Neuronal stem cell (in vitro differentiated cells): ENCODE results near the gene MED13L.

Experiments
- DNase-seq: peaks from one replicate; pipeline ENCODE4 v3.0.0-alpha.2; 2013; ENCODE audit warnings: low spot score
- H2AFZ ChIP-seq: one replicate; pipeline ENCODE4 v1.6.1; 2013; ENCODE audit warnings: mild to moderate bottlenecking, low read length, inconsistent platforms
- H2AK5ac ChIP-seq: 2 replicates; pipeline ENCODE4 v1.6.1; 2013; ENCODE audit warnings: low read depth, mild to moderate bottlenecking, inconsistent platforms, low read length, moderate library complexity, mixed read lengths
- H2BK120ac ChIP-seq: 2 replicates; pipeline ENCODE4 v1.6.1; 2013; ENCODE audit warnings: low read depth, mild to moderate bottlenecking, inconsistent platforms, low read length, moderate library complexity, mixed read lengths
- H2BK12ac ChIP-seq: one replicate; pipeline ENCODE4 v1.6.1; 2013; ENCODE audit warnings: low read length, inconsistent platforms
- H2BK15ac ChIP-seq: 2 replicates; pipeline ENCODE4 v1.6.1; 2013; ENCODE audit warnings: mild to moderate bottlenecking, low read length, inconsistent platforms, mixed read lengths
- H2BK5ac ChIP-seq: one replicate; pipeline ENCODE4 v1.6.1; 2013; ENCODE audit warnings: inconsistent platforms, mild to moderate bottlenecking, low read length, moderate library complexity
- H3K14ac ChIP-seq: one replicate; pipeline ENCODE4 v1.6.1; 2013; ENCODE audit warnings: low read length, inconsistent platforms
- H3K18ac ChIP-seq: 2 replicates; pipeline ENCODE4 v1.6.1; 2013; ENCODE audit warnings: low read length, inconsistent platforms
- H3K23ac ChIP-seq: 2 replicates; pipeline ENCODE4 v1.6.1; 2013; ENCODE audit warnings: low read depth, mild to moderate bottlenecking, mixed read lengths, low read length, inconsistent platforms; ENCODE audit not compliant: poor library complexity
- H3K27ac ChIP-seq: replicated peaks from 3 replicates; pipeline ENCODE4 v1.5.1; 2013; ENCODE audit warnings: low read length, inconsistent platforms
- H3K27me3 ChIP-seq, 3 experiments: 2 replicates each; pipeline ENCODE4 v1.6.1; 2013; ENCODE audit warnings: low read length in 3 of 3, mild to moderate bottlenecking in 2 of 3, inconsistent platforms in 1 of 3, low read depth in 1 of 3, mixed read lengths in 1 of 3, moderate library complexity in 1 of 3; ENCODE audit not compliant: control insufficient read depth in 3 of 3, insufficient read depth in 3 of 3
- H3K36me3 ChIP-seq, 2 donors: replicated peaks in 1 of 2; 2 replicates each; pipeline ENCODE4 v1.6.1; 2013; ENCODE audit warnings: low read length in 2 of 2; ENCODE audit not compliant: control insufficient read depth in 2 of 2, insufficient read depth in 2 of 2
- H3K4ac ChIP-seq: 2 replicates; pipeline ENCODE4 v1.6.1; 2013; ENCODE audit warnings: inconsistent platforms, mild to moderate bottlenecking, low read length, moderate library complexity
- H3K4me1 ChIP-seq, 2 donors: 1 replicate in 1 of 2; 2 replicates in 1 of 2; pipeline ENCODE4 v1.6.1; 2013; ENCODE audit warnings: low read length in 2 of 2, low read depth in 1 of 2; ENCODE audit not compliant: control insufficient read depth in 2 of 2, insufficient read depth in 1 of 2
- H3K4me2 ChIP-seq: one replicate; pipeline ENCODE4 v1.6.1; 2013; ENCODE audit warnings: mild to moderate bottlenecking, low read length, inconsistent platforms; ENCODE audit not compliant: insufficient read depth, poor library complexity, severe bottlenecking
- H3K4me3 ChIP-seq, 2 donors: 2 replicates each; pipeline ENCODE4 v1.5.1; 2013; ENCODE audit warnings: low read length in 2 of 2, mild to moderate bottlenecking in 2 of 2, inconsistent platforms in 1 of 2, moderate library complexity in 1 of 2
- H3K79me1 ChIP-seq: one replicate; pipeline ENCODE4 v1.6.1; 2013; ENCODE audit warnings: low read depth, mild to moderate bottlenecking, inconsistent platforms, low read length, moderate library complexity
- H3K9ac ChIP-seq: one replicate; pipeline ENCODE4 v1.6.1; 2013; ENCODE audit warnings: mild to moderate bottlenecking, low read depth, low read length, inconsistent platforms; ENCODE audit not compliant: poor library complexity
- H3K9me3 ChIP-seq, 2 donors: replicated peaks in 1 of 2; 2 replicates each; pipeline versions ENCODE3 to v1.6.1; 2013; ENCODE audit warnings: low read length in 2 of 2, mild to moderate bottlenecking in 2 of 2, inconsistent platforms in 1 of 2, low read depth in 1 of 2, mixed read lengths in 1 of 2, moderate library complexity in 1 of 2; ENCODE audit not compliant: control insufficient read depth in 2 of 2, insufficient read depth in 1 of 2
- H4K8ac ChIP-seq: one replicate; pipeline ENCODE4 v1.6.1; 2013; ENCODE audit warnings: low read depth, mild to moderate bottlenecking, inconsistent platforms, low read length, moderate library complexity
- H4K91ac ChIP-seq: one replicate; pipeline ENCODE4 v1.6.1; 2013; ENCODE audit warnings: low read length, low read depth, mild to moderate bottlenecking, inconsistent platforms; ENCODE audit not compliant: poor library complexity
- WGBS, 2 donors: extraction: QIAGEN DNeasy Blood & Tissue Kit; methylation state at CpG; one replicate each; pipeline ENCODE4 v1.1.7; 2013; ENCODE audit warnings: missing lambda C conversion rate in 2 of 2, mixed read lengths in 1 of 2; ENCODE audit not compliant: insufficient read length in 2 of 2, insufficient replicate concordance in 1 of 2; ENCODE audit errors: extremely low coverage in 2 of 2; 5-methylcytosine and 5-hydroxymethylcytosine counted together

MED13L gene

DNA sequence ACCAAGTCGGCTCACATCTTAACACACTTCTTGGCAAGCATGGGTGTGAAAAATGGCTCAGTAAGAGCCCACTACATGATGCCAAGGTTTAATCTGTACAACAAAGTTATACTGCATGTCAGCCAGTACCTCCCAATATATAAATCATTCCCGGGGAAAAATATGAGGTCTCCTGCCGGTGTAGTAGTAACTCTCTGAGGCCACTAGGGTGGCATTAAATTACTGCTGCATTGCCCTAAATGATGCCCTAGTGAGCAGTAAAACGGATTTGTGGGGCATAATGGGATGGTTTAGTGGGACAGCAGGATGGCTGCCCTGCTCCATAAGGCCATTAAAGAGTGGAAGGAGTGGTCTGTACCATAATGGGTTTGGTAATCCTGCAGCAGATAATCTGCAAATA lies 267.7 kb downstream of the MED13L start:
- WGBS, 2 donors: no CpG with 5 or more reads among the region's 4 CpGs

GRCh38 chr12:116006141-116006540 lies 271.4 kb downstream of the MED13L start:
- H4K8ac ChIP-seq: no peak overlapping the region
- no peak overlapping the region for H3K4me3 ChIP-seq
- H2BK120ac ChIP-seq: no peak overlapping the region
- no peak overlapping the region for H2BK12ac ChIP-seq
- no peak overlapping the region for H4K91ac ChIP-seq
- no peaks in the 10 kb centered on the region for H3K9me3 ChIP-seq
- no peaks in the 10 kb centered on the region for H3K4me1 ChIP-seq
- no peaks in the 10 kb centered on the region for H3K79me1 ChIP-seq
- no peak overlapping the region for H2BK5ac ChIP-seq
- peaks cover 24 to 86% of the 10 kb centered on the region in 2 donors for H3K36me3 ChIP-seq
- no peak overlapping the region for H3K27ac ChIP-seq
- H3K27me3 ChIP-seq: no peaks in the 10 kb centered on the region
- no peak overlapping the region for H3K9ac ChIP-seq
- no CpG with 5 or more reads among the region's 2 CpGs for WGBS, 2 donors
- no peak overlapping the region for H2AFZ ChIP-seq
- no peak overlapping the region for H2AK5ac ChIP-seq
- DNase-seq: no peak
- H2BK15ac ChIP-seq: no peak overlapping the region
- no peak overlapping the region for H3K4ac ChIP-seq
- no peak overlapping the region for H3K4me2 ChIP-seq
- no peak overlapping the region for H3K18ac ChIP-seq
- H3K14ac ChIP-seq: no peak overlapping the region
- no peak overlapping the region for H3K23ac ChIP-seq

More for the DNA sequence above, 267.7 kb downstream of the MED13L start:
- Histone ChIP-seq H3K4me2 (no peak overlapping the region), H2BK5ac (no peak overlapping the region), H2AK5ac (no peak overlapping the region), H2BK15ac (no peak overlapping the region), H4K8ac (no peak overlapping the region), H4K91ac (no peak overlapping the region), H3K4me3 (no peak overlapping the region), H3K27me3 (no peaks in the 10 kb centered on the region), H3K79me1 (no peaks in the 10 kb centered on the region), H2AFZ (no peak overlapping the region), H3K4me1 (peaks cover 0 to 7% of the 10 kb centered on the region in 2 donors), H3K27ac (no peak overlapping the region), H3K9me3 (no peaks in the 10 kb centered on the region), H3K18ac (no peak overlapping the region), H3K23ac (no peak overlapping the region), H3K14ac (no peak overlapping the region), H2BK120ac (no peak overlapping the region), H3K9ac (no peak overlapping the region), H2BK12ac (no peak overlapping the region), H3K4ac (no peak overlapping the region), H3K36me3 (peaks cover 25 to 93% of the 10 kb centered on the region in 2 donors)
- no peak for DNase-seq

DNA sequence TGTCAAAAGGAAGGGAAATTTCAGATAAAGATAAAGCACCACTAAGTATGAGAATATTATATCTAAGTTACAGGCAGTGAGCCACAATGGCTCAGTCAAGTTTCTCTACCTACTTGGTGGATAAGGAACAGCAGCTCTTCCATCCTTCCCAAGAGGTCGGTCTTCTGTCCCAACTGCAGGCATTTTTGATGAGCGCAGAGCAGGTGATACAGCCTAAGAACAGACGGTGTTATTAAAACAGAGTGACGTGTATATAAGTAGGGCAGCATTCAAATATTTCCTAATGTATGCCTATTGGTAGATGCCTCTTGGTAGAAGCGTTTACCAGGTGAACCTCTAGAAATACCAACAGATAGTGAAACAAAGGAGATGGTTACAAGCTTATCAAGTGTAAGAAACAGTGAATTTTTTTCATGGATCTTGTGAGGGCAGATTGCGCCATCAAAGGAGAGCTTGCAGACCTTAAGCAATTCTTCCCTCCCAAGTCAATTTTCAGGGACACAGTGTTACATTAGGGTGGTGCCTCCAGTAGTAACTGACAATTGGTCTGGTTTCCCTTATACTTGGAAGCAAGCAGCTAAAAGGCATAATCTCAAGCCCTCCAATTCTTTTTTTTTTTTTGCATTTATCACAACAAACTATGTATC lies 274.5 kb downstream of the MED13L start:
- Histone ChIP-seq H3K36me3 (peaks cover 14 to 59% of the 10 kb centered on the region in 2 donors), H3K4me3 (no peak overlapping the region), H3K4ac (no peak overlapping the region), H2BK120ac (no peak overlapping the region), H3K27me3 (no peaks in the 10 kb centered on the region), H3K9me3 (no peaks in the 10 kb centered on the region), H4K91ac (no peak overlapping the region), H2BK12ac (no peak overlapping the region), H3K79me1 (no peaks in the 10 kb centered on the region), H3K14ac (no peak overlapping the region), H2BK15ac (no peak overlapping the region), H3K27ac (no peak overlapping the region), H2AFZ (no peak overlapping the region), H3K9ac (no peak overlapping the region), H3K4me2 (no peak overlapping the region), H4K8ac (no peak overlapping the region), H3K18ac (no peak overlapping the region), H3K23ac (no peak overlapping the region), H3K4me1 (peaks cover 0 to 3% of the 10 kb centered on the region in 2 donors), H2AK5ac (no peak overlapping the region), H2BK5ac (no peak overlapping the region)
- WGBS, 2 donors: no CpG with 5 or more reads among the region's 6 CpGs
- no peak for DNase-seq

DNA sequence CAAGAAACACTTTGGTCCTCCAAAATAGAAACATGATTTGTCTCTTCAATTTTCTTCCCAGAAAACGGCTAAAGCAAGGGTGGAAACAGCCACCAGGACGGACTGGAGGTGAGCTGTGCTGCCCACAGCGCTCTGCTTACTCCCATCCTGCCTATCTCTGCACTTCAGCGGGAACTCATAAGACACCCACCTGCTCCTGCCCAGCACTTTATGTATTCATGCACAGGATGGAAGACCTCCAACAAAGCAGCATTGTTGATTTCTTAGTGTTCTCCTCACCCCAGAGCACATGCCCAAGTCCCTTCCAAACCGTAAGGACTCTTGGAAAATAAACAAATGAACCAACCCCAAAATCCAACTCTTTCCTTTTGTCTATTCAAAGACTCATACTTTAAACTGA lies 277.2 kb downstream of the MED13L start:
- no peak for DNase-seq
- H2BK5ac ChIP-seq: no peak overlapping the region
- H2BK15ac ChIP-seq: no peak overlapping the region
- H3K27ac ChIP-seq: no peak overlapping the region
- H3K4me3 ChIP-seq: no peak overlapping the region
- no peak overlapping the region for H4K91ac ChIP-seq
- H3K23ac ChIP-seq: no peak overlapping the region
- H2AFZ ChIP-seq: no peak overlapping the region
- H2AK5ac ChIP-seq: no peak overlapping the region
- H3K4me2 ChIP-seq: no peak overlapping the region
- H3K79me1 ChIP-seq: no peaks in the 10 kb centered on the region
- no peak overlapping the region for H3K14ac ChIP-seq
- H2BK120ac ChIP-seq: no peak overlapping the region
- H3K9ac ChIP-seq: no peak overlapping the region
- WGBS, 2 donors: no CpG with 5 or more reads among the region's 5 CpGs
- H3K9me3 ChIP-seq: no peaks in the 10 kb centered on the region
- H2BK12ac ChIP-seq: no peak overlapping the region
- no peak overlapping the region for H4K8ac ChIP-seq
- no peak overlapping the region for H3K18ac ChIP-seq
- H3K4ac ChIP-seq: no peak overlapping the region
- H3K4me1 ChIP-seq: peaks cover 0 to 3% of the 10 kb centered on the region in 2 donors
- H3K36me3 ChIP-seq: peaks cover 9 to 55% of the 10 kb centered on the region in 2 donors
- H3K27me3 ChIP-seq: no peaks in the 10 kb centered on the region
